Upper lobe of left lung (tissue), 4 donors: ENCODE data around the gene CARD9.

ENCODE experiments used
- CTCF ChIP-seq, 6 experiments: fragments of 450-650 bp in 4 of 6; fragments of 200-600 bp in 2 of 6; sonication (generic) in 2 of 6; IDR thresholded peaks; one replicate each; pipeline ENCODE4 v1.5.1; 2016 to 2019; ENCODE audit warnings: antibody characterized with exemption in 6 of 6
- POLR2AphosphoS5 ChIP-seq, 2 donors: sonication (generic); formaldehyde crosslinking; IDR thresholded peaks; one replicate each; pipeline ENCODE4 v1.5.1; 2017; ENCODE audit warnings: antibody characterized with exemption in 2 of 2

GRCh38 chr9:136368190-136368589 lies 5.3 kb downstream of the CARD9 start:
- no peak for TF ChIP-seq POLR2AphosphoS5 (IDR thresholded peaks at IDR 0.05)
- TF ChIP-seq CTCF (IDR thresholded peaks at IDR 0.05) = no peak
